ENCODE results near the gene SPAG17.
A peak's percentile ranks its signal among the peaks of the same experiment; 100 is the strongest.

SPAG17 gene

GRCh38 chr1:118159569-118159968, 25.5 kb downstream of the SPAG17 start:
- no peak for DNase-seq

GRCh38 chr1:118158924-118159323, 26.1 kb downstream of the SPAG17 start:
- no peak for DNase-seq

GRCh38 chr1:118157506-118157905, 27.5 kb downstream of the SPAG17 start:
- DNase-seq: no peak

DNA sequence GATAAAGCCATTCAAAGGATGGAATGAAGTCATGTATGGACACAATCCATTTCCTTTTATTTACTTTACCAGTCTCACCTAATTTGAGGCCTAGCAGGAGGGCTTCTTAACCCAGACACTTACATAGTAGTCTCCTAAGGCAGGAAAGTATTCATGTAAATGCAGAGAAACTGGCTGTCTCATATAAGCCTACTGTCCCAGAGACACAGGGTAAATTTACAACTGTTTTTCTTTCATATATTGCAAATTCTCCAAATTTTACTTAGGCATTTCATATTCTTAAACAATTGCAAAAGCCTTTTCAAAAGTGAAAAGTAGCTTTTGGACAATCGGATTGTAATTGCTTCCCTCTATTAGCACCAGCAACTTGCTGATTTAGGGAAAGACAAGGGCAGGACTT, 29.9 kb downstream of the SPAG17 start:
- DNase-seq: no peak

DNA sequence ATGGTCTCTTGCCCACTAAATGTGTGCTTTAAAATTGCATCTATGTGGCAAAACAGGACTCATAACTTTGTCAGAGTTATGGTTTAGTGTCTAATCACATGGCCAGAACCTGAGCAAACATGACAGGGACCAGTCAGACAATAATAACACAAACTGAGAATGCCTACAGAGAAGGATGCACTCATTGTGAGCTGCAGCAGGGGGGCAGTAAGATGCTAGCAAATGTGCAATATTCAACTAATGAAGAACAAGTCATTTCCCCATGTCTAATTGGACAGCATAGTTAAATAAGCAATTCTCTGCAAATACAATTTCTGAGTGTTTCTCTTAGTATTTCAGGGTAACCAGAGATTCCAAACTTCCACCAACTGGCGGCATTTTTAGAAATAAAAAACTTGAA, 30.8 kb downstream of the SPAG17 start:
- no peak for DNase-seq

DNA sequence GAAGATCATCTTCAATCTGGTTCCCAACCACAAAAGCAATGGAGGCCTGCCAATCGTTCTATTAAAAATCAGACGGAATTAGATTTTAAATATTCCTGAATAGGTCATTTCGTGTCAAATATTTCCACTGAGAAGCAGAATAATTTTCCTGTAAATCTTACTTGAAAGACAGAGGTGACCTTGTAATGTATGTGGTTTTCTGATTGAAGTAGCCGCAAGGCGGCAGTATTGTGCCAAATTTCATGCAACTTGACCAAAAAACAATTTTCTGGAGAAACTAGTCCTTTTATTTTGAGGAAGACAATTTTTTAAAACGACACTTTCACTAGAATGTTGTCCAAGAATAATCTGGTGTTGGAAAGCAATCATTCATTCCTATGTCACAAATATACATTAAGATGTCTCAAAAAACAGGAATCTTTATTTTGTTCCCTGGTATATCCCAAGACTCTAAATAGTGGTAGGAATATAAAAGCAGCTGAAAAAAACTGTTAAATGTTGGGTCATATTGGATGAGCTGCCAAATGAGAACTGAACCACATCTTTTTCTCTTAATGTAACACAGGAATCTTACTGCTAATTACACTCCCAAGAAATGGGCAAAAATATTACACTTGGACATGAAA, 33.6 kb downstream of the SPAG17 start:
- peak; percentile 63 for DNase-seq

DNA sequence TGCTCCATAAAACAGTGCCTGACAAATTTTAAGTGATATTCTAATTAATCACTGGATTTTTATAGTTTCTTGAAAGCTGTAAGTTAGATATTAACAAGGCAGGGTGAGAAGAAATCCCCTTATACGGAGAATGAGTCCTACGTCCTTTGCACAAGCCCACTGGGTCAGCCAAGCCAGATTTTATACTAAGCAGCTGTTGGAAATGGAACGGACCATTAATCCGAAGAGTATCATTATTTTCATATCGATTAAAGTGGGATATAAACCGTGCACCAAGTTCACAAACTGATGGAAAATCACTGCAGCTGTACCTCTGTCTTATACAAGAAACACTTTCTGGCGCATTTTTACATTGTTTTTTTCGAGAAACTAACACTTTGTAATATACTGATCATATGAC, 35.2 kb downstream of the SPAG17 start:
- DNase-seq: no peak

DNA sequence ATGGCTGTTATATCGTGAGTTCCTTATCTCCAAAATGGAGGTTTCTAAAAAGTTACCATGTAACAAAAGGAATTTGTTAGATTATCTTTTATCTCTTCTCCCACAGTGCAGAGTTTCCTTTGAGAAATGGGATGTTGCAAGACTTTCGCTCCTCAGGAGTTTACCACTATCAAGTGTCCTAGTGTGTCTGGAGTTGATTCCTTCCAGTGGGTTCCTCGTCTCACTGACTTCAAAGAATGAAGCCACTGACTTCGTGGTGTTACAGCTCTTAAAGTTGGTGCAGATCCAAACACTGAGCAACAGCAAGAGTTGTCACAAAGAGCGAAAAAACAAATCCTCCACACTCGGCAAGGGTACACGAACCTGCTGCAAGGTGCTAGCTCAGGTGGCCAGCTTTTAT, 37.0 kb downstream of the SPAG17 start:
- DNase-seq: no peak

GRCh38 chr1:118147522-118147921, 37.5 kb downstream of the SPAG17 start:
- DNase-seq: no peak

DNA sequence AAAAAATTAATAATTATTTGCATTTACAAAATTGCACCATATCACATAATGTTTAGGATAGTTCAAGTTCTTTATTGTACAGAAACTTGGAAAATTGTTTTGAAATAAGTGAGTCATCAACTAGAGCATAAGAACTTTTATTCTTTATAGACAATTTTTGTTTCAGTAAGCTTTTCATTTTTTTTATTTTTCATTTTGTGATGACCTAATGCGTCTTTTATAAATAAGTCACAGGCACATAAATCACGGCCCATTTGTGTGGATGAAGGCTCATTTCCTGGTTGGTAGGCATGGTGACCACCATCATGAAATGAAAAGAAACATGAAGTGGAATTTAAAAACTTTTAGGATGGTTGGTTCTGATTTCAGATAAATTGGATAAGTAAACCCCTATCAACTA, 39.3 kb downstream of the SPAG17 start:
- DNase-seq: no peak

DNA sequence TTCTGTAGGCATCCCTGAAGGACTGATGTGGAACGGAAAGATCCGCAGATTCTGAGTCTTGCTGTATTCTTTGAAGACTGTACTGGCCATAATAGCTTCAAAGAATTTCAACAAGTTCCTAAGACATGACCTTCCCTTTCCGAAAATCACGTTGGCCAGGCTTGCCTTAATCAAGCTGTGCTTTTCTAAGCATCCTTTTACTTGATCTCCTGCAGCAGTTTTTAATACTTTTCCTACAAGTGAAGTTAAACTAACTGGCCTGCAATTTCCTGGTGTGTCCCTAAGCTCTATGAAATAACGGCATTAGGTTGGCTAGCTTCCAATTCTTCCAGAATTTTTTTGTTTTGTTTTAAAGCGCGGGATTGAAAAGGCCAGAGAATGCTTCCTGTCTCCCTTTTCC, 40.3 kb downstream of the SPAG17 start:
- DNase-seq: no peak

- no peak for DNase-seq
Measured at GRCh38 chr1:118143831-118144230, 41.2 kb downstream of the SPAG17 start.

DNA sequence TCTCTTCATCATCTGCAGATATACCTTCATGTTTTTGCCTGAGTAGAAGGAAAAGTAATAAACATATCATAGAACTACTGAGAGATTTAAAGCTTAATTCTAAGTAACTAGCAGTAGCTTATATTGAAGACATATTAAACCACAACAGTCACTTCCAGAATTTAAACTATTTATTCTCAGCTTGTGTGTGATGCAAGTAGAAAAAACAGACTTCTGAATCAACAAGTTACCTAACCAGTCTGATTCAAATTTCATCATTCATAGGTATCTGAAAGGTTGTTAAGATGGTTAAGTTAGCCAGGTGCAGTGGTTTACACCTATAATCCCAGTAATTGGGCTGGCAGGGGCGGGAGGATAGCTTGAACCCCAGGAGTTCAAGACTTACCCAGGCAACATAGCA, 41.9 kb downstream of the SPAG17 start:
- DNase-seq: no peak

GRCh38 chr1:118142546-118142945, 42.5 kb downstream of the SPAG17 start:
- no peak for DNase-seq

DNA sequence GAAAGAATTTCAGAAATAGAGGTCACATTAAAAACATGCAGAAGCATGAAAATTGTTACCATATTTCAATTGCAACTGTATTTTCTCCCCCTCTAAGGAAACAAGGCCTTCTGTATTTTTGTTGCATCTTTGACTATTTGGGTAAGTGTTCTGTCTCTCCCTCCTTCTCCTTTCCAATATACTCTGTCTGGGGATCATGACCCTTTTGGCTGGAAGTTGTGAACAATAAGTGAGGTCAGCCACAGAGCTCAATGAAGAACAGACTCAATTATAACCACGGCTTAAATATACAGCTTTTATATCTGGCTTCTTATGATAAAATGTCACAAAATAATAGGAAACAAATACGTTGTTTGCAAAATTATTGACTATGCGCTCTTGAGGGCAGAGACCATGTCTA, 47.1 kb downstream of the SPAG17 start:
- DNase-seq: no peak

DNA sequence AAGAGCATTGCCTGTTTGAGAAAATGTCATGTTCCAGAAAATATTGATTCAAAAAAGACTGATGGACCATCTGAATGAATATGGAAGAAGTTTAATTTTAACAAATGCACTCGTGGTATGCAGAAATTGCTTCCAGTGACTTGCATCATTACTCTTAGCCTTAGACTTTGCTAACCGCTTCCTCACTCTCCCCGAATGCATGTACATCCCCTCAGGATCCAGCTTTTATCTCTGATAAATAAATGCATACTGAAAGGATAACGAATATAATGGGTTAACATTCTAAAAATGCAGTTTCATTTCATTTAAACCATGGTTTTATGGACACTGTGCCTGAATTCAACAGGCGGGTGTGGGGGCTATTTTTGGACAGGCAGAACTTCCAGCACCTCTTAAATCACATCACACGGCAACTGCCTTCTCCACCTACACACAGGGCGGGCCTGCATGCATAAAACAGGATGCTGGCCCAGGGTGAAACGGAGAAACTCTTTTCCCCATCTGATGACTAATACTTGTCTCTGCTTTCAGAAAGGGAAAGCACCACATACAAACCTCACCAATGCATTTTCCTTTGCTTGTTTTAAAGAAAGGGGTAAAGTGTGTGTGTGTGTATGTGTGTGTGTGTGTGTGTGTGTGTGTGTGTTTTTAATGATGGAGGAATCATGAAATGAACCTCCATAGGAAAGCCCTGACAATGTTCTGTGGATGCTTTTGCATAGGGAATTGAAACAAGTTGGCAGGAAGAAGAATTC, 48.7 kb downstream of the SPAG17 start:
- DNase-seq: no peak

- no peak for DNase-seq
Measured at GRCh38 chr1:118132000-118132399, 53.0 kb downstream of the SPAG17 start.

- DNase-seq: no peak
Measured at GRCh38 chr1:118128761-118129160, 56.3 kb downstream of the SPAG17 start.

- DNase-seq: no peak
Measured at GRCh38 chr1:118124064-118124463, 61.0 kb downstream of the SPAG17 start.

DNA sequence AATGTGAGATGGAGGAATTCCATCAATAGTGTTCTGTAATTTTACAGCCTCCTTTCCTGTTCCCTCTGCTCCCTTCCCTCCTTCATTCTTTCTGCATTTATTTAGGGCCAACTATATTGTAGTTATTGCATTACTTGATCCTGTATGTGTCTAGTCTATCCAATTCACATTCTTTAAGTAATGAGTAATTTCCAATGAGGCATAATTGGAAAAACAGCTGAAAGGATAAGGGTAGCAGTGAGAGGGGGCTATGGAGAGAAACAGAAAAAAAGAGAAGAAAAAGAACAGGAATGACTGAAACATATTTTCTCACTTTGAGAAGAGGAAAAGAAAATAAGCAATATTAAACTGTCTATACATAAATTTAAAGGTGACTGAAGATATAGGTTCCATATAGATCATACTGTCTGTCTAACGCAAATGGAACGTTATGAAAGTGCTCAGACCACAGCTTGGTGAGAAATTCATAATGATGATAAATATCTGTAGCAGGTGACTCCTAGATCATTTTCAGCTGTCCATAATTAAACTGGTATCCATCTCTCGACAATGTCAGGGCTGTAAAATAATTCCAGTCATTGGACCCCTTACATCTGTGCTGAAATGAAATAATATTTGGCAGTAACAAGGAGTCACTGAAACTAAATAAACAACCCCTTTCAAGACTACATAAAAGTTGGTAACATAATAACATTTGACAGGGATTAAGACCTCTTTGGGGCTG, 61.8 kb downstream of the SPAG17 start:
- DNase-seq: no peak

DNA sequence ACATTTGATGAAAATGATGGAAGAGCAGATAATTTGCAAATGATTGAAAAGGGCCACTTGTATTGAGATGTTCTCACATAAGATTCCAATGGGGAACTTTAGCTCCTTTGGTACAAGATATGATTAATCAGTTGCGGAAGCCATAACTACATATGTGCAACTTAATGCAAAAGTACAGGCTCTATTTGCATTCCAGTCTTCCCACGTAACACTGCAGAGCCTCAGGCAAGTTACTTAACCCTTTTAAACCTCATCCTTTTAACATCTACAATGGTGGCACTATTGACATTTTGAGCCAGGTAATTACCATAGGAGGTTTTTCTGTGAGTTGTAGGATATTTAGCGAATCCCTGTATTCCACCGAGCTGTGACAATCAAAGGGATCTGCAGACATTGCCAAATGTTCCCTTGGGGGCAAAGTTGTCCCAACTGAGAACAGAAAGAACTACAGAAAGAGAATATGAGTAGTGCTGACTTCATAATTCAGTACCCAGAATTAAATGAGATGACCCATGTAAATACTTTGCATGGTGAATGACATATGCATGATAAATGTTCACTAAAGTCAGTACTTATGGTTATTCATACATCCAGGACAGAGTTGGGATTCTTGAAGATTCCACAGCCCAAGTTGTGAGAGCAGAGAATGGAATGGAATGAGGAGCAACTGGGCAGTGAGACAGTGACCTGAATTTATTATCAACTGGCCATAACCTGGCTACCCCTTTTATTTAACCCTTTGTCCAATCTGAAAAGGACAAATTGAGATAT, 62.6 kb downstream of the SPAG17 start:
- DNase-seq: no peak

DNA sequence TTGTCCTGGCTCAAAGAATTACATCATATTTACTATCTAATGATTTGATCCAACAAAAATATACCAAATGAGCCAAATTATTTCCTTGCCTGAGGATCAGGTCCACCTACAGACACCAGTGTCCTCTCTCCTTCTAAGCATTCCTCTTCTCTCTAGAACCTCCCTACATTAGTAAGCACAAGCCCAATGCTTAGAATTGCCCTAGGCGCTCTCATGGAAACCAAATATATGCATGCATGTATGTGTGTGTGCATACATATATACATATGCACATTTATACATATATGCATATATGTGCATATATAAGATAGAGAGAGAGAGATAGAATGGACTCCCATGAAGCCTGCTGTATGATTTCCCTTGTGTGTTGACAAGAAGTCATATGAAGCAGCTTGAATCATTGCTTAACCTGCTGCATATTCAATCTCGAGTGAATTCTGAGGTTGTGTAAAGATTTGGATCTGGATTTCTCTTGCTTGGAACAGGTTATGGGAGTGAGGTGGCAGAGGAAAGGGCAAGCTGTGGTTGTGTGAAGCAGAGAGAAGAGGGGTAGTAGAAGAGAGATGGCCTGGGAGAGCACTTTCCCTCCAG, 66.1 kb downstream of the SPAG17 start:
- DNase-seq: no peak

- DNase-seq: no peak
Measured at GRCh38 chr1:118118469-118118868, 66.6 kb downstream of the SPAG17 start.
